Nephron progenitor cell (in vitro differentiated cells): Measurements from ENCODE around the gene BRAF.

ENCODE experiments used
- DNase-seq: peaks from one replicate; pipeline ENCODE4 v3.0.0; 2021
- H3K27ac Mint-ChIP-seq: 2 replicates; pipeline ENCODE4 v1.8.0; 2021; ENCODE audit warnings: mild to moderate bottlenecking, moderate library complexity, mixed read lengths
- H3K27me3 Mint-ChIP-seq: 2 replicates; pipeline ENCODE4 v1.8.0; 2021; ENCODE audit warnings: mild to moderate bottlenecking, low read depth, mixed read lengths; ENCODE audit not compliant: poor library complexity
- H3K36me3 Mint-ChIP-seq: 2 replicates; pipeline ENCODE4 v1.8.0; 2021; ENCODE audit warnings: low read depth, mixed read lengths
- H3K4me1 Mint-ChIP-seq: 2 replicates; pipeline ENCODE4 v1.8.0; 2021; ENCODE audit warnings: mixed read lengths
- H3K4me3 Mint-ChIP-seq: 2 replicates; pipeline ENCODE4 v1.8.0; 2021; ENCODE audit warnings: mild to moderate bottlenecking, moderate library complexity, mixed read lengths
- H3K9me3 Mint-ChIP-seq: 2 replicates; pipeline ENCODE4 v1.8.0; 2021; ENCODE audit warnings: mild to moderate bottlenecking, moderate library complexity, mixed read lengths
- TF ChIP-seq, protein P1 (sequence below): fragments of 200-600 bp; sonication (generic); IDR thresholded peaks from 2 replicates; pipeline ENCODE4 v1.5.0; 2021; ENCODE audit warnings: antibody characterized with exemption

Gene BRAF

DNA sequence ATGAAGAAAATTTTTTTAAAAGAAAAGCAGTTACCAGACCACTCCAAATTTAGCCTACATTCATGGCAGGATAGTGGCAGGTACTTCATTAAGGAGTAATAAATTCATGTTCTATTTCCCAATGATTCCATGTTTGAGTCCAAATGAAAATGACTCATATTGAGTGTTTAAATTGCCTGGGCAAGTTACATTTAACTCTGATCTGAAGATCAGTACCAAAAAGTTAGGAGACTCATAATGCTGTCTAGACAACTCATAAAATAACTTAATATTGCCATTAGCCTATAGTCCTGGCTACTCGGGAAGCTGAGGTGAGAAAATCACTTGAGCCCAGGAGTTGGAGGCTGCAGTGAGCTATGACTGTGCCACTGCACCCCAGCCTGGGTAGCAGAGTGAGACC is 13.0 kb downstream of the BRAF start:
- TF ChIP-seq, protein P1, sequence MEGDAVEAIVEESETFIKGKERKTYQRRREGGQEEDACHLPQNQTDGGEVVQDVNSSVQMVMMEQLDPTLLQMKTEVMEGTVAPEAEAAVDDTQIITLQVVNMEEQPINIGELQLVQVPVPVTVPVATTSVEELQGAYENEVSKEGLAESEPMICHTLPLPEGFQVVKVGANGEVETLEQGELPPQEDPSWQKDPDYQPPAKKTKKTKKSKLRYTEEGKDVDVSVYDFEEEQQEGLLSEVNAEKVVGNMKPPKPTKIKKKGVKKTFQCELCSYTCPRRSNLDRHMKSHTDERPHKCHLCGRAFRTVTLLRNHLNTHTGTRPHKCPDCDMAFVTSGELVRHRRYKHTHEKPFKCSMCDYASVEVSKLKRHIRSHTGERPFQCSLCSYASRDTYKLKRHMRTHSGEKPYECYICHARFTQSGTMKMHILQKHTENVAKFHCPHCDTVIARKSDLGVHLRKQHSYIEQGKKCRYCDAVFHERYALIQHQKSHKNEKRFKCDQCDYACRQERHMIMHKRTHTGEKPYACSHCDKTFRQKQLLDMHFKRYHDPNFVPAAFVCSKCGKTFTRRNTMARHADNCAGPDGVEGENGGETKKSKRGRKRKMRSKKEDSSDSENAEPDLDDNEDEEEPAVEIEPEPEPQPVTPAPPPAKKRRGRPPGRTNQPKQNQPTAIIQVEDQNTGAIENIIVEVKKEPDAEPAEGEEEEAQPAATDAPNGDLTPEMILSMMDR: no peak
- H3K27me3 Mint-ChIP-seq: peaks cover 2% of the 10 kb centered on the region
- peaks cover 58% of the 10 kb centered on the region for H3K36me3 Mint-ChIP-seq
- H3K9me3 Mint-ChIP-seq: peaks cover 43% of the 10 kb centered on the region
- no peak overlapping the region for H3K27ac Mint-ChIP-seq
- no peak for DNase-seq
- no peak overlapping the region for H3K4me3 Mint-ChIP-seq
- peaks cover 23% of the 10 kb centered on the region for H3K4me1 Mint-ChIP-seq

DNA sequence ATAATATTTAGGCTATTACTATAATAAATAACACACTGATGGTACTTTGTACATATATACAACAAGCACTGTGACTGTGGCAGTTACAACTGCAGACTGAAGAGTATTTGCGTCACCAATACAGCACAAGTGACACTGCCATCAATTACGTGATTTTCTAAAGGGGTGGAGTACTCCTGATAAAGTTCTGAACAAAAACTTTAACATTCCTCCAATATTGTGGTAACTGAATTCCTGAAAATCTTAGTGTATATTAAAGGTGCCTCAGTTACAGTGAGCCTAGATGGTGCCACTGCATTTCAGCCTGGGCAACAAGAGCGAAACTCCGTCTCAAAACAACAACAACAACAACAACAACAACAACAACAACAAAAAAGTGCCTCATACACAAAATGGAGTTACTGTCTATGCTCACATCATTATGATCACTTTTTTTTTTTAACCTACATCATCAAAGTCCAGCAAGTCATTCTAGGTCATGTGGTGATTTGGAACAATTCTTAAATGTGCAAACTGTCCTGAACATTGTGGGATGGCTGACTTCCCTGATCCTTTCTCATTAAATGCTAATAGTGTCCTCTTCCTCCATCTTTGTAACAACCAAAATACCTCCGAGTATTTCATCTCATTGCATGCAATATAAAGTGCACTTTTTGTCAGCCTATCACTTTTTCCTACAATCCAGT is 15.1 kb downstream of the BRAF start:
- peaks cover 64% of the 10 kb centered on the region for H3K36me3 Mint-ChIP-seq
- peaks cover 23% of the 10 kb centered on the region for H3K4me1 Mint-ChIP-seq
- H3K27ac Mint-ChIP-seq: no peak overlapping the region
- DNase-seq: no peak
- TF ChIP-seq, protein P1: no peak
- no peak overlapping the region for H3K4me3 Mint-ChIP-seq
- H3K9me3 Mint-ChIP-seq: peaks cover 55% of the 10 kb centered on the region
- peaks cover 2% of the 10 kb centered on the region for H3K27me3 Mint-ChIP-seq

DNA sequence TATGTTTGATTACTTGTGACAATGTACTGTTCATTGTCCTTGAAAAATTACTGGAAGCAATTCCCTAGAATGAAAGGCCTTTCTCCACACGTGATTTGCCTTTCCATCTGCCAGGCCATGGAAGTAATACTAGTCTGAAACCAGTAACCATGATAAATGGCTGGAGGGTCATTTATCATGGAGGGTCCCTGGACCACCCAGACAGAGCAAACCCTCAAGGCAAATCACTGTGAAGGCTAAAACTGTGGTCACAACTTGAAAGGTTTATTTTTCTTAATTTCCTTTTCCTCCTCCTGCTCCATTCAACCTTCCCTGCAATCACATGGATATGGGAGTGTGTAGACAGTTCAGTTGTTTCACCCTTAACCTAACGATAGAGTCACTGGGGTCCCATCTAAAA is 16.4 kb downstream of the BRAF start:
- no peak for DNase-seq
- Mint-ChIP-seq H3K27me3 (peaks cover 2% of the 10 kb centered on the region), H3K4me1 (peaks cover 16% of the 10 kb centered on the region), H3K9me3 (peaks cover 64% of the 10 kb centered on the region), H3K4me3 (no peak overlapping the region), H3K36me3 (peaks cover 71% of the 10 kb centered on the region), H3K27ac (no peak overlapping the region)
- TF ChIP-seq, protein P1: no peak

DNA sequence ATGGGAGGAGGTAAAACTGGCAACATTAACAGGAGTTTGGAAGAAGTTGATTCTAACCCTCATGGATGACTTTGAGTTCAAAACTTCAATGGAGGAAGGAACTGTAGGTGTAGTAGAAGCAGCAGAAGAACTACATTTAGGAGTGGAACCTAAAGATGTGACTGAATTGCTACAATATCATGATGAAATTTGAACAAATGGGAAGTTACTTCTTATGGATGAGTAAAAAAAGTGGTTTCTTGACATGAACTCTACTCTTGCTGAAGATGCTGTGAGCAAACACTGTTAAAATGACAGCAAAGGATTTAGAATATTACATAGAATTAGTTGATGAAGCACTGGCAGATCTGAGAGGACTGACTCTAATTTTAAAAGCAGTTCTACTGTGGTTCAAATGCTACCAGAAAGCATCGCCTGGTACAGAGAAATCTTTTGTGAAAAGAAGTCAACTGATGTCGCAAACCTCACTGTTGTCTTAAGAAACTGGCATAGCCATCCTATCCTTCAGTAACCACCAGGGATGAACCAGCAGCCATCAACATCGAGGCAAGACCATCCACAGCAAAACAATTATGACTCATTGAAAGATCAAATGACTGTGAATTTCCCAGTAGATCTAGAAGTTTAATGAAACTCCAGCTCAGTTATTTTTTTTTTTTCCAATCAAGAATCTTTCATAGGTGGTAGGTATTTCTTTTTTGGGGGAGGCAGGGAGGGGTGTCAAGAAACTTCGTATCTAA is 20.8 kb downstream of the BRAF start:
- H3K4me3 Mint-ChIP-seq: no peak overlapping the region
- DNase-seq: no peak
- TF ChIP-seq, protein P1: no peak
- peaks cover 15% of the 10 kb centered on the region for H3K4me1 Mint-ChIP-seq
- H3K27ac Mint-ChIP-seq: no peak overlapping the region
- H3K9me3 Mint-ChIP-seq: peaks cover 64% of the 10 kb centered on the region
- H3K36me3 Mint-ChIP-seq: peaks cover 64% of the 10 kb centered on the region
- H3K27me3 Mint-ChIP-seq: peaks cover 2% of the 10 kb centered on the region

DNA sequence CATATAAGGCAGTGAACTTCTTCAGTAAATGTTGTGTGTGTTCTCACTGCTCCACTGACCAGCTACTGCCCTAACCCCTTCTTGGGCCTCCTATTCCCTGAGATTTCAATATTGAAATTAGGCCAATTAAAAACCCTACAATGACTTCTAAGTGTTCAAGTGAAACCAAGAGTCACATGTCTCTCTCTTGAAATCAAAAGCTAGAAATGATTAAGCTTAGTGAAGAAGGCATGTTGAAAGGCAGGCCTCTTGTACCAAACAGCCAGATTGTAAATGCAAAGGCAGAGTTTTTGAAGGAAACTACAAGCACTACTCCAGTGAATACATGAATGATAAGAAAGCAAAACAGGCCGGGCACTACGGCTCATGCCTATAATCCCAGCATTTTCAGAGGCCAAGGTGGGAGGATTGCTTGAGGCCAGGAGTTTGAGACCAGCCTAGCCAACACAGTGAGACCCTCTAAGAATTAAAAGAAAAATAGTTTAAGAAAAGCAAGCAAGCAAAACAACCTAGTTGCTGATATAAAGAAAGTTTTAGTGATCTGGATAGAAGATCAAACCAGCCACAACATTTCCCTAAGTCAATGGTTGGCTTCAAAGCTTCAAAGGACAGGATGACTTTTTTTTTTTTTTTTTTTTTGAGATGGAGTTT is 22.3 kb downstream of the BRAF start:
- no peak for DNase-seq
- H3K4me3 Mint-ChIP-seq: no peak overlapping the region
- H3K36me3 Mint-ChIP-seq: peaks cover 52% of the 10 kb centered on the region
- peaks cover 2% of the 10 kb centered on the region for H3K27me3 Mint-ChIP-seq
- no peak overlapping the region for H3K27ac Mint-ChIP-seq
- H3K9me3 Mint-ChIP-seq: peaks cover 51% of the 10 kb centered on the region
- peaks cover 9% of the 10 kb centered on the region for H3K4me1 Mint-ChIP-seq
- TF ChIP-seq, protein P1: no peak
